ENCODE measurements around the gene ITPKB.

The ITPKB gene

DNA sequence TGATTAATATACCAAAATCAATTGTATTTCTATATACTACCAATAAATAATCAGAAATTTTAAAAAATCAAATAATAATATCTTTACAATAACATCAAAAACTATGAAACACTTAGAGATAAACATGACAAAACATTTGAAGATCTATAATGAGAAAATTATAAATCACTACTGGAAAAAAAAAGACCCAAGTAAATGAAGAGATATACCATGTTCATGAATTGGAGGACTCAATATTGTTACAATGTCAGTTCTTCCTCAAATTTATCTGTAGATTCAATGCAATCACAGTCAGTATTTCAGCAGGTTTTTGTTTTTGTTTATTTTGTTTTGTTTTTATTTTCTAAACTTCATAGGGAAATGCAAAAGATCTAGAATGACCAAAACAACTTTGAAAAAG lies 4.2 kb upstream of the ITPKB start:
- H3K4me3 ChIP-seq (replicated peaks in 1 of 2; ENCODE audit: low read depth in 2 of 2, low read length in 2 of 2): no peak overlapping the region
- TF ChIP-seq CTCF (IDR thresholded peaks at IDR 0.05; ENCODE audit: low read depth, low read length): no peak
- DNase-seq (ENCODE audit: low read depth in 2 of 2): no peak

GRCh38 chr1:226741009-226741408 lies 1.9 kb upstream of the ITPKB start:
- DNase-seq (ENCODE audit: low read depth in 2 of 2): no peak
- no peak for TF ChIP-seq CTCF (IDR thresholded peaks at IDR 0.05; ENCODE audit: low read depth, low read length)
- no peak overlapping the region for H3K4me3 ChIP-seq (replicated peaks in 1 of 2; ENCODE audit: low read depth in 2 of 2, low read length in 2 of 2)

DNA sequence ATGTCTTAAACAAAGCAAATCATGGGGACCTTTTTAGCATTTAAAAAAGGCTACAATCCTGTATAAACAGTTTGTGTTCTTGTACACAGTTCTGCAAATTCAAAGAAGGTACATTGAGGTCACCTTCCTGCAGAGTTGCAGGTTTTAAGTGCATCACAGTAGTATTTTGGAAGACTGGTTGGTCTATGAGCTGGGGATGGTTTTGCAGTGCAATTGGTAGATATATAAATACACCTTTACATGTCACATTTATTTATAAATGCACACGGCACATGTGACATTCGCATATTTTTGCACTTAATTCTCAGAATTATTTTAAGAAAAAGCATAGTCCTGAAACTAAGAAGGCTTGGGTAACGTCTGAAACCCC lies 599 bp upstream of the ITPKB start:
- no peak for DNase-seq (ENCODE audit: low read depth in 2 of 2)
- no peak overlapping the region for H3K4me3 ChIP-seq (replicated peaks in 1 of 2; ENCODE audit: low read depth in 2 of 2, low read length in 2 of 2)
- TF ChIP-seq CTCF (IDR thresholded peaks at IDR 0.05; ENCODE audit: low read depth, low read length): no peak

GRCh38 chr1:226738421-226738994 lies 574 bp downstream of the ITPKB start:
- H3K4me3 ChIP-seq (replicated peaks in 1 of 2; ENCODE audit: low read depth in 2 of 2, low read length in 2 of 2): peak overlapping the region; percentile 69 to 73
- DNase-seq (ENCODE audit: low read depth in 2 of 2): peak; percentile 25 to 41
- no peak for TF ChIP-seq CTCF (IDR thresholded peaks at IDR 0.05; ENCODE audit: low read depth, low read length)

- peak; percentile 42 to 51 for DNase-seq (ENCODE audit: low read depth in 2 of 2)
These were observed 1.2 kb downstream of the ITPKB start for GRCh38 chr1:226737819-226738420.

GRCh38 chr1:226736908-226737818 lies 1.9 kb downstream of the ITPKB start:
- TF ChIP-seq CTCF (IDR thresholded peaks at IDR 0.05; ENCODE audit: low read depth, low read length): no peak
- DNase-seq (ENCODE audit: low read depth in 2 of 2): peak; percentile 37 to 50
- peak overlapping the region; percentile 69 to 73 for H3K4me3 ChIP-seq (replicated peaks in 1 of 2; ENCODE audit: low read depth in 2 of 2, low read length in 2 of 2)

More at GRCh38 chr1:226737819-226738420, 1.2 kb downstream of the ITPKB start:
- no peak for TF ChIP-seq CTCF (IDR thresholded peaks at IDR 0.05; ENCODE audit: low read depth, low read length)
- H3K4me3 ChIP-seq (replicated peaks in 1 of 2; ENCODE audit: low read depth in 2 of 2, low read length in 2 of 2): peak overlapping the region; percentile 69 to 73
